ENCODE measurements around the gene LGI4. TPM values are rescaled to one million over a fixed set of nuclear protein-coding genes. Genes with fewer than 3 reads are reported as not detected.
"Not testable (repeated sequence)": the region's sequence is repeated elsewhere in the genome, so short reads cannot be mapped to it uniquely, and the experiment has no call there.

The LGI4 gene
- polyA plus RNA-seq, 1 donor from 2014 or later: not detected

GRCh38 chr19:35153701-35154524 lies 19.1 kb upstream of the LGI4 start:
- H3K4me3 Mint-ChIP-seq: peak overlapping the region; percentile 84 to 100 (median 98)
- peaks cover 22 to 27% (median 25%) of the 10 kb centered on the region in 3 donors for H3K4me1 Mint-ChIP-seq
- H3K36me3 Mint-ChIP-seq: peaks cover 4% of the 10 kb centered on the region
- peak overlapping the region; percentile 22 to 97 (median 97) for H3K27ac Mint-ChIP-seq
- peaks cover 4% of the 10 kb centered on the region for H3K27me3 Mint-ChIP-seq
- H3K9me3 Mint-ChIP-seq: no peaks in the 10 kb centered on the region

GRCh38 chr19:35153129-35153522 lies 18.3 kb upstream of the LGI4 start:
- H3K36me3 Mint-ChIP-seq, H3K9me3 Mint-ChIP-seq, H3K27ac Mint-ChIP-seq, H3K27me3 Mint-ChIP-seq: not testable (repeated sequence)
- peaks cover 21 to 22% (median 21%) of the 10 kb centered on the region in 3 donors for H3K4me1 Mint-ChIP-seq
- peak overlapping the region; percentile 83 to 99 (median 90) for H3K4me3 Mint-ChIP-seq

GRCh38 chr19:35151273-35152065 lies 16.6 kb upstream of the LGI4 start:
- H3K4me3 Mint-ChIP-seq: peak overlapping the region in 1 of 4 donors; percentile 66
- peaks cover 4% of the 10 kb centered on the region for H3K27me3 Mint-ChIP-seq
- H3K36me3 Mint-ChIP-seq: peaks cover 2% of the 10 kb centered on the region
- no peaks in the 10 kb centered on the region for H3K9me3 Mint-ChIP-seq
- H3K27ac Mint-ChIP-seq: peak overlapping the region in 1 of 3 donors; percentile 83
- peaks cover 16 to 23% (median 22%) of the 10 kb centered on the region in 3 donors for H3K4me1 Mint-ChIP-seq

- H3K36me3 Mint-ChIP-seq: peaks cover 2% of the 10 kb centered on the region
- H3K27me3 Mint-ChIP-seq: peaks cover 4% of the 10 kb centered on the region
- peaks cover 8 to 15% (median 14%) of the 10 kb centered on the region in 3 donors for H3K4me1 Mint-ChIP-seq
- H3K9me3 Mint-ChIP-seq: no peaks in the 10 kb centered on the region
- H3K27ac Mint-ChIP-seq: peak overlapping the region in 1 of 3 donors; percentile 73
- H3K4me3 Mint-ChIP-seq: peak overlapping the region in 1 of 4 donors; percentile 81
Observed at GRCh38 chr19:35150445-35150844, 15.6 kb upstream of the LGI4 start.

- Mint-ChIP-seq H3K4me1 (peaks cover 10 to 16% (median 15%) of the 10 kb centered on the region in 3 donors), H3K27me3 (peaks cover 4% of the 10 kb centered on the region), H3K36me3 (peaks cover 2% of the 10 kb centered on the region), H3K4me3 (no peak overlapping the region), H3K9me3 (no peaks in the 10 kb centered on the region), H3K27ac (no peak overlapping the region)
Observed at GRCh38 chr19:35149463-35149862, 14.6 kb upstream of the LGI4 start.

- peaks cover 7 to 18% (median 13%) of the 10 kb centered on the region in 3 donors for H3K4me1 Mint-ChIP-seq
- no peaks in the 10 kb centered on the region for H3K36me3 Mint-ChIP-seq
- H3K27me3 Mint-ChIP-seq: peaks cover 1% of the 10 kb centered on the region
- no peaks in the 10 kb centered on the region for H3K9me3 Mint-ChIP-seq
- H3K4me3 Mint-ChIP-seq: peak overlapping the region in 1 of 4 donors; percentile 55
- peak overlapping the region in 1 of 3 donors; percentile 9 for H3K27ac Mint-ChIP-seq
Observed at GRCh38 chr19:35146746-35147459, 12.0 kb upstream of the LGI4 start.

GRCh38 chr19:35144600-35145436 lies 10.0 kb upstream of the LGI4 start:
- H3K4me3 Mint-ChIP-seq: no peak overlapping the region
- no peaks in the 10 kb centered on the region for H3K27me3 Mint-ChIP-seq
- H3K4me1 Mint-ChIP-seq: peaks cover 17 to 24% (median 19%) of the 10 kb centered on the region in 3 donors
- H3K27ac Mint-ChIP-seq: peak overlapping the region in 1 of 3 donors; percentile 55
- H3K9me3 Mint-ChIP-seq: no peaks in the 10 kb centered on the region
- peaks cover 1% of the 10 kb centered on the region for H3K36me3 Mint-ChIP-seq

GRCh38 chr19:35144259-35144599 lies 9.4 kb upstream of the LGI4 start:
- Mint-ChIP-seq H3K4me1 (peaks cover 17 to 24% (median 19%) of the 10 kb centered on the region in 3 donors), H3K4me3 (peak overlapping the region in 2 of 4 donors; percentile 39 to 81)

GRCh38 chr19:35143818-35144217 lies 9.0 kb upstream of the LGI4 start:
- Mint-ChIP-seq H3K36me3 (peaks cover 1% of the 10 kb centered on the region), H3K4me3 (peak overlapping the region in 3 of 4 donors; percentile 39 to 81 (median 64)), H3K4me1 (peaks cover 17 to 24% (median 19%) of the 10 kb centered on the region in 3 donors), H3K27ac (peak overlapping the region in 1 of 3 donors; percentile 56), H3K9me3 (no peaks in the 10 kb centered on the region), H3K27me3 (no peaks in the 10 kb centered on the region)

More at GRCh38 chr19:35144259-35144599, 9.4 kb upstream of the LGI4 start:
- peaks cover 1% of the 10 kb centered on the region for H3K36me3 Mint-ChIP-seq
- H3K9me3 Mint-ChIP-seq: no peaks in the 10 kb centered on the region
- no peaks in the 10 kb centered on the region for H3K27me3 Mint-ChIP-seq
- H3K27ac Mint-ChIP-seq: peak overlapping the region in 1 of 3 donors; percentile 56

- H3K4me1 Mint-ChIP-seq: peaks cover 17 to 24% (median 19%) of the 10 kb centered on the region in 3 donors
Observed at GRCh38 chr19:35143231-35143715, 8.4 kb upstream of the LGI4 start, which contains the start of gene FXYD7. FXYD7 (plus strand) TSS chr19:35143255; CDS start chr19:35143334, 79 bp downstream.

GRCh38 chr19:35142606-35143230 lies 7.9 kb upstream of the LGI4 start:
- Mint-ChIP-seq H3K27me3 (no peaks in the 10 kb centered on the region), H3K9me3 (no peaks in the 10 kb centered on the region), H3K4me1 (peaks cover 19 to 21% (median 21%) of the 10 kb centered on the region in 3 donors), H3K4me3 (peak overlapping the region in 3 of 4 donors; percentile 76 to 81 (median 81)), H3K36me3 (peaks cover 1% of the 10 kb centered on the region), H3K27ac (no peak overlapping the region)

More at GRCh38 chr19:35143231-35143715, 8.4 kb upstream of the LGI4 start, which contains the start of gene FXYD7:
- H3K4me3 Mint-ChIP-seq: peak within 1 kb of the TSS; percentile 81 to 95 (median 92)
- no peaks in the 10 kb centered on the region for H3K9me3 Mint-ChIP-seq
- peaks cover 1% of the 10 kb centered on the region for H3K36me3 Mint-ChIP-seq
- H3K27me3 Mint-ChIP-seq: no peaks in the 10 kb centered on the region
- peak within 1 kb of the TSS; percentile 56 to 92 (median 74) for H3K27ac Mint-ChIP-seq

- Mint-ChIP-seq H3K4me1 (peaks cover 24 to 27% (median 26%) of the 10 kb centered on the region in 3 donors), H3K27me3 (no peaks in the 10 kb centered on the region), H3K4me3 (peak overlapping the region; percentile 81 to 95 (median 92))
Observed at GRCh38 chr19:35141837-35142605, 7.2 kb upstream of the LGI4 start.

More at GRCh38 chr19:35141837-35142605, 7.2 kb upstream of the LGI4 start:
- Mint-ChIP-seq H3K36me3 (peaks cover 1% of the 10 kb centered on the region), H3K27ac (peak overlapping the region; percentile 74 to 93 (median 92)), H3K9me3 (no peaks in the 10 kb centered on the region)

All from IgD-negative memory B cell (primary cell).